H1 (cell line): ENCODE results near the gene LARP4B. TPM values are rescaled to one million over a fixed set of nuclear protein-coding genes. Genes with fewer than 3 reads are reported as not detected.

Experiments used
- CTCF ChIA-PET: fragments of 300-600 bp; sonication (Branson Sonifier 250); formaldehyde crosslinking; loops from one replicate; lab custom pipeline; 2021; ENCODE audit not compliant: partially characterized antibody; lab: Charles Lee
- POLR2A ChIA-PET: fragments of 300-600 bp; sonication (Branson Sonifier 250); formaldehyde crosslinking; loops from one replicate; lab custom pipeline; 2021; ENCODE audit warnings: inconsistent platforms; ENCODE audit not compliant: partially characterized antibody; lab: Charles Lee
- DNase-seq, 2 experiments: peaks; one replicate each; pipeline versions ENCODE4 v3.0.0 to v3.0.0-alpha.2; 2010 to 2022; ENCODE audit warnings: low spot score in 2 of 2, low read depth in 1 of 2, mixed read lengths in 1 of 2
- FAIRE-seq: peaks from 2 replicates; lab custom pipeline; 2011; peaks lifted over from hg19 to GRCh38; lab: Jason Lieb, UNC
- H2AFZ ChIP-seq: 2 replicates; pipeline ENCODE4 v1.8.1; 2012; ENCODE audit warnings: low read length, inconsistent platforms
- H2AK5ac ChIP-seq: 2 replicates; pipeline ENCODE4 v1.6.1; 2013; ENCODE audit warnings: low read depth, low read length
- H2BK120ac ChIP-seq: replicated peaks from 2 replicates; pipeline ENCODE3; 2013; ENCODE audit warnings: low read depth, low read length, inconsistent platforms
- H2BK12ac ChIP-seq: 2 replicates; pipeline ENCODE4 v1.6.1; 2013; ENCODE audit warnings: low read depth, low read length
- H2BK15ac ChIP-seq: 2 replicates; pipeline ENCODE4 v1.6.1; 2013; ENCODE audit warnings: low read length
- H2BK20ac ChIP-seq: 2 replicates; pipeline ENCODE4 v1.6.1; 2013; ENCODE audit warnings: low read length
- H2BK5ac ChIP-seq: 2 replicates; pipeline ENCODE4 v1.6.1; 2013; ENCODE audit warnings: low read depth, low read length
- H3K14ac ChIP-seq: 2 replicates; pipeline ENCODE4 v1.6.1; 2013; ENCODE audit warnings: inconsistent platforms; ENCODE audit not compliant: insufficient read length
- H3K18ac ChIP-seq: 2 replicates; pipeline ENCODE4 v1.6.1; 2013; ENCODE audit warnings: low read length; ENCODE audit errors: extremely low read depth
- H3K23ac ChIP-seq: 2 replicates; pipeline ENCODE4 v1.6.1; 2013; ENCODE audit warnings: inconsistent platforms; ENCODE audit not compliant: insufficient read length
- H3K23me2 ChIP-seq: 2 replicates; pipeline ENCODE4 v1.6.1; 2013; ENCODE audit warnings: low read depth, low read length
- H3K27ac ChIP-seq: 2 replicates; pipeline ENCODE4 v1.6.1; 2011; ENCODE audit warnings: low read depth, low read length, inconsistent platforms
- H3K27me3 ChIP-seq, 4 experiments: replicated peaks in 1 of 4; 1 replicate in 1 of 4; 2 replicates in 3 of 4; pipeline versions ENCODE4 v1.6.1 to v1.8.1; 2011 to 2013; ENCODE audit warnings: low read length in 3 of 4, mild to moderate bottlenecking in 3 of 4, inconsistent platforms in 2 of 4, mixed read lengths in 2 of 4, moderate library complexity in 1 of 4; ENCODE audit not compliant: control insufficient read depth in 3 of 4, insufficient read depth in 3 of 4; ENCODE audit errors: extremely low read depth in 1 of 4
- H3K36me3 ChIP-seq, 4 experiments: 2 replicates each; pipeline versions ENCODE4 v1.6.1 to v1.8.1; 2011 to 2013; ENCODE audit warnings: mild to moderate bottlenecking in 4 of 4, low read length in 3 of 4, moderate library complexity in 2 of 4, control low read depth in 1 of 4, inconsistent platforms in 1 of 4; ENCODE audit not compliant: insufficient read depth in 4 of 4, control insufficient read depth in 2 of 4
- H3K4ac ChIP-seq: replicated peaks from 2 replicates; pipeline ENCODE3; 2013; ENCODE audit warnings: low read length, low read depth, mixed read lengths, inconsistent platforms; ENCODE audit not compliant: insufficient read length
- H3K4me1 ChIP-seq, 4 experiments: replicated peaks in 1 of 4; 1 replicate in 1 of 4; 2 replicates in 3 of 4; pipeline versions ENCODE4 v1.6.1 to v1.8.1; 2011 to 2013; ENCODE audit warnings: low read length in 3 of 4, inconsistent platforms in 2 of 4, mixed read lengths in 1 of 4; ENCODE audit not compliant: insufficient read depth in 4 of 4, control insufficient read depth in 3 of 4
- H3K4me2 ChIP-seq, 2 experiments: 2 replicates each; pipeline versions ENCODE4 v1.6.1 to v1.8.1; 2011 to 2013; ENCODE audit warnings: low read depth in 2 of 2, low read length in 2 of 2, control low read depth in 1 of 2, inconsistent platforms in 1 of 2, mild to moderate bottlenecking in 1 of 2; ENCODE audit not compliant: insufficient read depth in 1 of 2
- H3K4me3 ChIP-seq, 4 experiments: fragments of 200-600, 300-600 bp in 1 of 4; sonication (generic), shearing (Covaris generic), sonication (Bioruptor Twin) in 1 of 4; 2 replicates each; pipeline versions ENCODE4 v1.5.1 to v1.8.1; 2011 to 2016; ENCODE audit warnings: low read length in 4 of 4, low read depth in 3 of 4, control low read depth in 2 of 4, inconsistent platforms in 2 of 4, mild to moderate bottlenecking in 2 of 4, mixed read lengths in 1 of 4, moderate library complexity in 1 of 4; ENCODE audit not compliant: insufficient read depth in 2 of 4; ENCODE audit errors: extremely low read depth in 1 of 4
- H3K56ac ChIP-seq: replicated peaks from 2 replicates; pipeline ENCODE3; 2013; ENCODE audit warnings: low read depth, mild to moderate bottlenecking, mixed read lengths, low read length, inconsistent platforms; ENCODE audit not compliant: insufficient read length
- H3K79me1 ChIP-seq: 2 replicates; pipeline ENCODE4 v1.6.1; 2013; ENCODE audit warnings: low read depth, low read length, control low read depth
- H3K79me2 ChIP-seq, 2 experiments: 2 replicates each; pipeline versions ENCODE4 v1.6.1 to v1.8.1; 2012 to 2013; ENCODE audit warnings: low read length in 2 of 2, mild to moderate bottlenecking in 2 of 2, inconsistent platforms in 1 of 2; ENCODE audit not compliant: insufficient read depth in 2 of 2, control insufficient read depth in 1 of 2
- H3K9ac ChIP-seq, 4 experiments: replicated peaks in 1 of 4; 1 replicate in 1 of 4; 2 replicates in 3 of 4; pipeline versions ENCODE4 v1.6.1 to v1.8.1; 2011 to 2013; ENCODE audit warnings: low read depth in 3 of 4, low read length in 3 of 4, control low read depth in 2 of 4, mild to moderate bottlenecking in 2 of 4, moderate library complexity in 2 of 4, inconsistent platforms in 1 of 4; ENCODE audit errors: extremely low read depth in 1 of 4
- H3K9me3 ChIP-seq, 2 experiments: 2 replicates each; pipeline versions ENCODE4 v1.6.1 to v1.8.1; 2012 to 2013; ENCODE audit warnings: mild to moderate bottlenecking in 2 of 2, moderate library complexity in 2 of 2, control low read depth in 1 of 2, inconsistent platforms in 1 of 2, low read depth in 1 of 2, low read length in 1 of 2, mixed read lengths in 1 of 2; ENCODE audit not compliant: insufficient read depth in 2 of 2
- H4K20me1 ChIP-seq, 2 experiments: replicated peaks in 1 of 2; 2 replicates each; pipeline versions ENCODE3 to v1.8.1; 2011 to 2013; ENCODE audit warnings: inconsistent platforms in 2 of 2, low read length in 2 of 2, mild to moderate bottlenecking in 1 of 2; ENCODE audit not compliant: insufficient read depth in 2 of 2, control insufficient read depth in 1 of 2
- H4K5ac ChIP-seq: 2 replicates; pipeline ENCODE4 v1.6.1; 2013; ENCODE audit warnings: low read length, low read depth, mixed read lengths, inconsistent platforms; ENCODE audit not compliant: insufficient read length
- H4K8ac ChIP-seq: 2 replicates; pipeline ENCODE4 v1.8.0; 2013; ENCODE audit warnings: mild to moderate bottlenecking, moderate library complexity, low read length, inconsistent platforms; ENCODE audit not compliant: insufficient read depth; ENCODE audit errors: extremely low read depth
- H4K91ac ChIP-seq: replicated peaks from 2 replicates; pipeline ENCODE3; 2013; ENCODE audit warnings: low read length, mixed read lengths, inconsistent platforms; ENCODE audit not compliant: insufficient read length
- BCL11A ChIP-seq, 2 experiments: IDR thresholded peaks; one replicate each; pipeline ENCODE4 v1.6.1; 2011; ENCODE audit warnings: low read depth in 2 of 2, low read length in 2 of 2, mild to moderate bottlenecking in 2 of 2
- CEBPB ChIP-seq: IDR thresholded peaks from 2 replicates; pipeline ENCODE4 v1.6.1; 2012; ENCODE audit warnings: low read depth, low read length
- CTBP2 ChIP-seq: IDR thresholded peaks from 2 replicates; pipeline ENCODE4 v1.7.0; 2011; ENCODE audit warnings: borderline replicate concordance, mild to moderate bottlenecking, moderate library complexity, mixed read lengths, low read length; ENCODE audit not compliant: insufficient read depth, insufficient read length
- RFX5 ChIP-seq: IDR thresholded peaks from 2 replicates; pipeline ENCODE4 v1.6.1; 2011; ENCODE audit warnings: low read depth, low read length, improper control_type of control experiment, borderline replicate concordance
- SAP30 ChIP-seq: fragments of 300-600 bp; sonication (generic); IDR thresholded peaks from 2 replicates; pipeline ENCODE4 v1.7.1; 2012; ENCODE audit warnings: low read length, moderate library complexity, mild to moderate bottlenecking, inconsistent platforms; ENCODE audit not compliant: insufficient read depth, insufficient replicate concordance
- SIN3A ChIP-seq, 2 experiments: IDR thresholded peaks in 1 of 2; conservative IDR thresholded peaks in 1 of 2; 2 replicates each; pipeline ENCODE4 v1.6.1; 2011 to 2012; ENCODE audit warnings: low read length in 2 of 2, improper control_type of control experiment in 1 of 2, low read depth in 1 of 2, mild to moderate bottlenecking in 1 of 2
- WGBS, 2 experiments: shearing (Covaris generic) in 1 of 2; methylation state at CpG; one replicate each; pipeline versions ENCODE4 v1.1.6 to v1.1.7; 2013 to 2015; ENCODE audit warnings: low lambda C conversion rate in 2 of 2, mixed read lengths in 2 of 2, inconsistent platforms in 1 of 2, low coverage in 1 of 2, missing lambda C conversion rate in 1 of 2; ENCODE audit not compliant: insufficient replicate concordance in 2 of 2, insufficient coverage in 1 of 2, insufficient read length in 1 of 2; ENCODE audit errors: extremely low coverage in 1 of 2, missing lambda C conversion rate in 1 of 2; 5-methylcytosine and 5-hydroxymethylcytosine counted together
- polyA plus RNA-seq, 7 experiments: library from polyadenylated mRNA; depleted of rRNA in 3 of 7; stranded (reverse) in 5 of 7; unstranded in 2 of 7; fragments of >200 nt in 5 of 7; fragments of 200-250 nt in 2 of 7; gene quantifications; 1 replicate in 5 of 7; 2 replicates in 1 of 7; 4 replicates in 1 of 7; pipeline versions ENCODE4 v1.2.1 to v1.2.3, GENCODE V29; 2011 to 2013; ENCODE audit warnings: missing spikeins in 2 of 7, mixed read lengths in 2 of 7
- total RNA-seq: library from RNA; stranded (reverse); fragmentation: NEBNext Ultra II Directional; extraction: Animal tissue kit (Norgen Biotek cat#: 25700); gene quantifications from 2 replicates; pipeline ENCODE4 v1.2.1, GENCODE V29; 2021

LARP4B gene
- total and polyA plus RNA-seq, 2 of the 8 experiments (the other 6 are each of a cell fraction or from before 2014, with no cell fraction given) = 20.1 to 78.6 TPM

GRCh38 chr10:966466-967235, 35.1 kb upstream of the LARP4B start:
- WGBS, 2 experiments = 87% methylated on average over 20 of the region's 20 CpGs; no CpG with 5 or more reads in 1 of the 2 experiments
- TF ChIP-seq RFX5 = no peak
- TF ChIP-seq SAP30 = no peak
- no peak for TF ChIP-seq CEBPB
- no peak for TF ChIP-seq BCL11A (IDR thresholded peaks at IDR 0.05; ENCODE audit: low read depth in 2 of 2, low read length in 2 of 2)
- TF ChIP-seq SIN3A (conservative IDR thresholded peaks at IDR 0.05 in 1 of 2, IDR thresholded peaks at IDR 0.05 in 1 of 2; ENCODE audit: low read depth in 1 of 2, low read length in 2 of 2) = no peak
- no peak for TF ChIP-seq CTBP2

More at GRCh38 chr10:966466-967235, 35.1 kb upstream of the LARP4B start:
- H4K91ac ChIP-seq = no peak overlapping the region
- no peak overlapping the region for H2BK12ac ChIP-seq
- H3K36me3 ChIP-seq = no peaks in the 10 kb centered on the region
- H3K9me3 ChIP-seq = no peaks in the 10 kb centered on the region
- H4K20me1 ChIP-seq = no peaks in the 10 kb centered on the region
- H3K4me3 ChIP-seq = no peak overlapping the region
- no peaks in the 10 kb centered on the region for H3K79me1 ChIP-seq
- no peak overlapping the region for H2AFZ ChIP-seq
- FAIRE-seq (no peak), DNase-seq (no peak)
- H2BK20ac ChIP-seq = no peak overlapping the region
- H3K79me2 ChIP-seq = no peaks in the 10 kb centered on the region
- no peak overlapping the region for H4K8ac ChIP-seq
- POLR2A ChIA-PET = interaction anchor here (1.2 to 1.5 kb wide), 2 partner anchors 18 to 21 kb away, joined by 3 to 6 read pairs; partner anchors contain the start of gene GTPBP4
- H3K14ac ChIP-seq = no peak overlapping the region
- H3K4ac ChIP-seq = no peak overlapping the region
- H3K27me3 ChIP-seq = no peaks in the 10 kb centered on the region
- H4K5ac ChIP-seq = no peak overlapping the region
- no peak overlapping the region for H2BK5ac ChIP-seq
- no peak overlapping the region for H3K23ac ChIP-seq
- H2BK120ac ChIP-seq = no peak overlapping the region
- H3K27ac ChIP-seq = no peak overlapping the region
- no peak overlapping the region for H3K56ac ChIP-seq
- no peak overlapping the region for H2AK5ac ChIP-seq
- H3K4me1 ChIP-seq = no peaks in the 10 kb centered on the region
- no peaks in the 10 kb centered on the region for H3K23me2 ChIP-seq
- no peak overlapping the region for H3K9ac ChIP-seq
- CTCF ChIA-PET = interaction anchor here (2.1 kb wide), 1 partner anchor 20 kb away, joined by 4 read pairs; no protein-coding TSS in a partner anchor
- no peak overlapping the region for H3K4me2 ChIP-seq
- H3K18ac ChIP-seq = no peak overlapping the region
- no peak overlapping the region for H2BK15ac ChIP-seq
